ENCODE results near the gene CHSY1. TPM values are rescaled to one million over a fixed set of nuclear protein-coding genes. Genes with fewer than 3 reads are reported as not detected.

CHSY1 gene
- total RNA-seq, 2 experiments from 2014 or later, result 34.8 to 36.3 TPM

Other genes starting within 250 kb of the CHSY1 start
- gene SELENOS, start 25.4 kb upstream of the CHSY1 start, total RNA-seq, result 10 to 100 TPM; 30.9 to 31.7 TPM
- 100 to 1,000 TPM; 167 to 173 TPM for gene SNRPA1, start 43.2 kb upstream of the CHSY1 start, total RNA-seq
- gene PCSK6, start 237.7 kb upstream of the CHSY1 start, total RNA-seq, result under 1 TPM; 0.24 to 0.58 TPM

Data from activated CD4-positive, alpha-beta memory T cell treated with anti-CD3 and anti-CD28 coated beads for 36 hours (primary cell).